DMS153 treated with DMSO at 0.1 percent for 48 hours (cell line): ENCODE results near the gene KMT2D.

Source experiments
- DNase-seq: peaks from one replicate; lab custom pipeline; 2025; ENCODE audit not compliant: unreplicated experiment; lab: John Stamatoyannopoulos, UW

The KMT2D gene

DNA sequence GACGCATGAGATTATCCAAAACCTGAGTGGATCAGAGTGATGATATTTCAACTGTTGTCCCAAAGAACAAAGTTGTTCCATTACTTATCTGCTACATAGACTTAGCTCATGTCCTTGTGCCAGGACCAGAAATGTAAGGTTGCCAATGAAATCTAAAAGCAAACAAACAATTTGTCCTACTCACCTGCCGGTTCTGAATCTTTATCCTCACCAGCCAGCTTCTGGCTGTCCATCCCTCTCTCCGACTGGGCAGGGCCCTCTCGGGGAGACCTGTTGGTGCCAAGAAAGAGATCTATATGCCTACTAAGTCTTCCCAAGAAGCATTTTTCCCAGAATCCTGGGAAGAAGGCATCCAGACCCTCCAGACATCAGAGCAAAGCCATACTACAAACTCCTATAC is 5.5 kb downstream of the KMT2D start:
- no peak for DNase-seq

DNA sequence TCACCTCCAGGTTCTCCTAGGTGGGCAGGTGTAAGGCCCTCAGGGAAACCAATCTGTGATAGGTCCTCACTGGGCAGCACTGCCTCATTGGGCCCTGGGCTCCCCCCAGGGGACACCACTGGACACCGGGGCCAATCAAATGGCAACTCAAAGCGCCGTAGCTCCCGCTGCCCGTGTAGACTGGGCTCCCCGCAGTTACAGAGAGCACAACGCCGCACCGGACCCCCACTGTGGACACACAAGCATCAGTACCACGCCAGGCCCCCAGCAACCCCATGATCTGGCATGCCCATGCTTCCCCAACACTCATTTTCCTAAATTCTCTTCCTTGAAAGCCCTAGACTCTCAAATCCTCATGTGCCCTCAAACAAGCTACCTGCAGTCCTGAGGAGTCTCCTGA is 6.1 kb downstream of the KMT2D start:
- DNase-seq, result no peak

DNA sequence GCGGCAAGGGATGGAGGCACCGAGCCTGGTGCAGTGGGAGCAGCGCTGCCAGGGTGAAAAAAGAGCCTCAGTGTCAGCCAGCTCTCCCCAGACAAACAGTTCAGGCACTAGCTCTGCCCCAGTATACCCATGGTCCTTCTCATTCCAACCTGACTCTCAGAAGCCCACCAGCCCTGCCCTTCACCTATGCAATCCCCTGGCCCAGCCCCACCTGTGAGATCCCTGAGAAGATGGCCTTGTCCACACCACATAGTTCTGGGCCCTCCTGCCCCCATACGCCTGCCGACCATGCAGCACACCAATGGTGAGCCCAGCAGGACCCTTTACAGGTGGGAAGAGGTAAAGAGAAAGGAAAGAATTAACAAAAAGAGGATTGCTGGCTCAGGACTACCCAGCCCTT is 6.5 kb downstream of the KMT2D start:
- DNase-seq, result no peak

DNA sequence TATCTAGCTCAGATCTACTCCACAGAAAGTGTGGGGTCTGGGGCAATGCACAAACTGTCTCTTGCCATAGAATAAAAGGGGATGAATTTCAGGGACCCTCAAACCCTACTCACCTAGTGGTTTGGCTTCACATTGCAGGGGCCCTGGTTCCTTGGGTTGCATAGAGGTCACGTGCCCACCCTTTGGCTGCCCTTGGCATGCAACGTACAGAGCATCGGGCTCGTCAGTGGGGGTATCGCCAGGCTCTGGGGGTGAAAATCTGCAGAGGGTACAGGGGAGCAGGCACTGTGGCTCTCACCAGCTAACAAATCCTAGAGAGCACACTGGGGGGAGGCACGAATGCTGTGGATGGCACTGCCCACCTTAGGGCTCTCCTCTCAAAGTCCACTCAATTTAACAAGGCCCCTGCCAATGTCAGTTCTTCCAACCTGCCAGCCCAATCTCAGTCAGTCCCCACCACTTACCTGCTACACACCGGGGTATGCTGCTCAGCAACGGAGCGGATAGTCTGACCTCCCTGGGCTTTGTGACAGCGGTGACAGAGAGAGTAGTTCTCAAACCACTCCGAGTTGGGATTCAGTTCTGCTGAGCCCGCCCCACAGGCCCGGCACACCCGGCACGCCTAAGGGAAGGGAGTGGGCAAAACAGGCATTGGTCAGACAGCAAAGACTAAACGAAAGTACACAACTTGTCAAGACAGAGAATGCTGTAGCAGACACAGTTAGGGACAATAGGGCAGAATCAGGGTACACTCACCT is 8.0 kb downstream of the KMT2D start:
- DNase-seq, result no peak

DNA sequence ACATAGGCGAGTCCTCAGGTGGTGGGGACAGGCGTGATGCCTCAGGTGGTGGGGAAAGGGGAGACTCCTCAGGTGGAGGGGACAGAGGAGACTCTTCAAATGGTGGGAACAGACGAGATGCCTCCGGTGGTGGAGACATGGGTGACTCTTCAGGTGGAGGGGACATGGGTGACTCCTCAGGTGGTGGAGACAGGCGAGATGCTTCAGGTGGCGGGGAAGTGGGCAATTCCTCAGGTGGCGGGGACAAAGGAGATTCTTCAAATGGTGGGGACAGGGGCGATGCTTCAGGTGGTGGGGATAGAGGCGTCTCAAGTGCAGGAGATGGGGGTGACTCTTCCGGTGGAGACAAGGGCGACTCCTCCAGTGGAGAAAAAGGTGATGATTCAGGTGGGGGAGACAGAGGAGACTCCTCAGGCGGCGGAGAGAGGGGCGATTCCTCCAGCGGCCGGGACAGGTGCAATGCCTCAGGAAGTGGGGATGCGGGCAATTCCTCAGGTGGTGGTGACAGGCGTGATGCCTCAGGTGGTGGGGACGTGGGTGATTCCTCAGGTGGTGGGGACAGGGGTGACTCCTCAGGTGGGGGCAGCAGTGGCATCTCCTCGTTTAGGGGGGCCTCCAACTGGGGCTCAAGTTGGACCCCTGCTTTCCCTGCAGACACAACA is 8.7 kb downstream of the KMT2D start:
- no peak for DNase-seq

DNA sequence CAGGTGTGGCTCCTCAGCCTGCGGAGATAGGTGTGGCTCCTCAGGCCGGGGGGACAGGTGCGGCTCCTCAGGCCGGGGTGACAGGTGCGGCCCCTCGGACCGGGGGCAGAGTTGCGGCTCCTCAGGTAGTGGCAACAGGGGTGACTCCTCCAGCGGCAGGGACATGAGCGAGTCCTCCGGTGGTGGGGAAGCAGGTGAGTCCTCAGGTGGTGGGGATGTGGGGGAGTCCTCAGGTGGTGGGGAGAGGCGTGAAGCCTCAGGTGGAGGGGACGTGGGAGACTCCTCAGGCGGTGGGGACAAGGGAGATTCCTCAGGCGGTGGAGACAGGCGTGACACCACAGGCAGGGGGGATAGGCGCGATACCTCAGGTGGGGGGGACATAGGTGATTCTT is 9.2 kb downstream of the KMT2D start:
- no peak for DNase-seq

DNA sequence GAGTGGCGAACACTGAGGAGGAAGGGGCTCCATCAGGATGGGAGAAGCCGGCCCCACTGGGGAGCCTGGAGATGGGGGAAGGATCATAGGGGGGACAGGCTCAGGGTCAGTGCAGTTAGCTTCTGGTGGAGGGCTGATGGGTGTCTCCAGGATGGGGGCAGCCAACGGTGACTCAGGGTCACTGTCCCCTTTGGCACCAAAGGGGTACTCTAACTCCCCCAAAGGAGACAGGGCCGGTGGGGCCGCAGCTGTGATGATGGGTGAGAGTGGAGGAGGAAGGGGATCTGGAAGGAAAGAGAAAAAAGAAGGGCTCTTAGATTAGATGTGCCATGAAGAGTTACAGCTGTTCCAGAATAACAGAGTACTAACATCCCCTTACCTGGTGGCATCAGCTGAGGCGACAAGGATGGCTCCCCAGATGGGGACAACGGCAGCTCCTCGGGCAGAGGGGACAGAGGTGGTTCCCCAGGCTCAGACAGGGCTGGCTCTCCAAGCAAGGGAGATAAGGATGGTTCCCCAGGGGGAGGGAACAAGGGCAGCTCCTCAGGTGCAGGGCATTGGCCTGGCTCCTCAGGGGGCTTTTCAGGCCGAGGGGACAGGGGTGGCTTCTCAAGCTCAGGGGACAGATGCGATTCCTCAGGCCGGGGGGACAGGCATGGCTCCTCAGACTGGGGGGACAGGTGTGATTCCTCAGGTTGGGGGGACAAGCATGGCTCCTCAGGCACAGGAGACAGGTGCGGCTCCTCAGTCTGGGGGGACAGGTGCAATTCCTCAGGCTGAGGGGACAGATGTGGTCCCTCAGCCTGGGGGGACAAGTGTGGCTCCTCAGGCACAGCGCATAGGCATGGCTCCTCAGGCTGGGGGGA is 9.9 kb downstream of the KMT2D start:
- DNase-seq, result no peak

DNA sequence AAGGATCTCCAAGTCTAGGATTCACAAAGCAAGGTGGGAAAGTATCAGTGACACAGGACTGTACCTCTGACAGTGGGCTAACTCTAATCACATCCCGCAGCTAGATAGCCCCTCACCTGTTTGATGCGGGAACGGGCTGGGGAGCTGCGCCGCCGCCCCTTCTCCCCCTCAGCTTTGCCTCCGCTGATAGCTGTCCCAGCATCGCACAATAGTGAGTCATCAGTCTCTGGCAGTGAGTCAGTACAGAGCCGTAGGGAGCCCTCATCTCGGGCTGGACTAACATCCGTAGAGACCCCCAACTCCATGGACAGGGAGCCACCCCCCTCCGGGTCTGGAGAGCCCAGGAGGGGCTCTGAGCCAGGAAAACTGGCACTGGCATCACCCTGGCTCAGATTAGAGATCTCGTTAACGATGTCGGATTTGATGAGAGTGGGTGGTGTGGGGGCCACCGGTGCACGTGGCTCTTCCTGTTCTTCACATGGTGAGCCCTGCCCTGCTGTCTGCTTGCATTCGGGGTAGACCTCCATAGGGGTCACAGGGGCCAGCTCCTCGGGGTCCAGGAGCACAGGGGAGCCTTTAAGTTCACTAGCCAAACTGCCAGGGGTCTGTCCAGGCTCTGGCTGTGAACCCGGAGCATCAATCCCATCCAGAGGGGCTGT is 10.9 kb downstream of the KMT2D start:
- no peak for DNase-seq

DNA sequence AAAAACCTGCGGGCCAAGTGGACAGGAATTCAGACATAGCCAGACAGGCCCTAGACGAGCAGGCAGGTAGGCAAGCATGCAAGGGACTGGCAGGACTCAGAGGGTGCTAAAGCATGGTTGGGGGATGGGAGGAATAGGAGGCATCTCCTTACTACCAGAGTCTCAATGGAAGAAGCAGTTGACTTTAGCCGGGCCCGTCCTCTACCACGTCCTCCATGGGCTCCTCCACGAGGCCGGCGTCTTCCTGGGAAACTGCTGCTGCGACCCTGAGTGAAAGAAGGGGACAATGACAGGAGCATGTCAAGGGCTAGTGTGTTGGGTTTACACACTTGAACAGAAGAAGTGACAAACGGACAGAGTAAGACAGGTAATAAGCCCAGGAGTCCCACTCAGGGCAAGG is 11.6 kb downstream of the KMT2D start:
- DNase-seq, result no peak

DNA sequence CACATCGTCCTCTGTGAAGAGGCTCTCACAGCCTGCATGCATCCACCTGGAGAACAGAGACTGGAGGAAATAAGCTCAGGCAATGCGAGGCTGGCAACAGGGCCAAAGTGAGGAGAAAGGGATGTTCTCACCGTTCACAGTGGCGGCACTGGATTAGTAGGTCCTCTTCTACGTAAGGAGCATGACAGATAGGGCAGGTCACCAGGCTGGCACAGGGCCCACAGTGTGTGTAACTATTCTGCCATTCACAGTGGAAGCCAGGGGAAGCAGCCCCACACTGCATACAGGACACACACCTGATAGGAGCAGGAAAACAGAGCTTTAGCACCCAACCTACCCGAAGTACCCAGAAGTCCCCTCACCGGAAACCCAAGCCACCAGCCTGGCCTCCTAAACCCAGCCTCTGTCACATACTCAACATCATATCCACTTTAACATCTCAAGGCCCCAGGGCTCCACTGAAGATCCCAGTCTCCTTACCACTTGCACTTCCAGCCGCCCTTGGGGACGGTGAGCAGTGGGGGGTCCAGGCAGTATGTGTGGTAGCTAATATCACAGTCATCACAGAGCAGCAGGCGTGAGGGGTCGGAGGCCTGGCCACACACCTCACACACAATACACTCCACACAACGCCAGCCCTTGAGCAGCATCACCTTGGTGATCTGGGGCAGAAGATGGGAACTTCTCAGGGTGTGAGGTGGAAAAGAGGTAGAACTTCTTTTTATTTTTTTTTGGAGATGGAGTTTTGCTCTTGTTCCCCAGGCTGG is 14.3 kb downstream of the KMT2D start:
- DNase-seq, result no peak

DNA sequence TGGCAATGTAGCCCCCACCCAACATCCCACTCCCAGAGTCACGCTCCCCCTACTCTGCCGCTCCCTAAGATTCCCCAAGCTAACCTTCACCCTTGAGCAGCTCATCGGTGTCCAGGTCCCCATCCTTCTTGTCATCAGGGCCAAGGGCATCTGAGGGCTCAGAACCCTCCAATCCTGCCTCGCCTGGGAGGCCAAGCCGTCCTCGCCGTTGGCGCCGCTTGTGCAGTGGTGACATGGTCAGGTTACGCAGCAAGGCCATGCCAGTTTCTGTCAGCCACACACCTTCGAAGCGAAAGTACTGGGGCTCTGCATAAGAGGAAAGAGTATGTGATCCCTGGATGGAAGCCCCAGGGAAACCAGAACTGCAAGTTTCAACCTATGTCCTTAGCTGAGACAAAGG is 15.9 kb downstream of the KMT2D start:
- no peak for DNase-seq

DNA sequence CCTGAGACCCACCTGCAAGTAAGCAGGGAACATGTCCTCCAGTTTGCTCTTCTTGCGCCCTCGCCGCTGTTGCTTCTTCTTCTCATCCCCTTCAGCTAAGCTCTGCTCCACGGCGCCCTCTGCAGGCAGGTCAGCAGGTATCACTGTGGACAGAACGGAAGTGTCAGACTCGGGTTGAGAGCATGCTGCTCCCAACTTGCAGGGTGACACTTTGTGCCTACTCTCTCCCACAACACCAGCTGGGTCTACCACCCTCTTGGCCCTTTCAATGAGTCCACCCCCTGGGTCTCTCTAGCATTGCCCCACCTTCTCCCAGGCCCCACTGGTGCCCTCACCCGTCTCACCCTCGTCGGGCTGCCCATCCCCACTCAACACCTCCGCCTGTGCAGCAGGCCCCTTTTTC is 16.7 kb downstream of the KMT2D start:
- peak; percentile 8 for DNase-seq

DNA sequence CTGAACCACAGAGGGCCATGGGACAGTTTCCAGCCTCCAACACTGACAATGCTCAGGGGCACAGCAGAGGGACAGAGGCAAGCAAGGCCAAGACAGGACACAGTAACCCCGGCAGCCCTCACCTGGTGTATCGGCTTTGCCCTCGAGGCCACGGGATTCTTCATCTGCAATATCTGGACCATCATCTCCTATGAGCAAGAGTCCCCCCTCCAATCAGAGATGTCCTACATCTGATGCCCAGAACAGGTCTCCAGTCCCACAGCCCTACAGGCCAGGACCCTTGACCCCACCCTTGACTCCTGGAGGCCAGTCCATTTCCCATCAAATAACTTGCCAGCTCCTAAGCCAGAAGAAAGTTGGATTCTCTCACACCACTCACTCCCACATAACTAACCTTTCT is 17.4 kb downstream of the KMT2D start:
- DNase-seq, result no peak

DNA sequence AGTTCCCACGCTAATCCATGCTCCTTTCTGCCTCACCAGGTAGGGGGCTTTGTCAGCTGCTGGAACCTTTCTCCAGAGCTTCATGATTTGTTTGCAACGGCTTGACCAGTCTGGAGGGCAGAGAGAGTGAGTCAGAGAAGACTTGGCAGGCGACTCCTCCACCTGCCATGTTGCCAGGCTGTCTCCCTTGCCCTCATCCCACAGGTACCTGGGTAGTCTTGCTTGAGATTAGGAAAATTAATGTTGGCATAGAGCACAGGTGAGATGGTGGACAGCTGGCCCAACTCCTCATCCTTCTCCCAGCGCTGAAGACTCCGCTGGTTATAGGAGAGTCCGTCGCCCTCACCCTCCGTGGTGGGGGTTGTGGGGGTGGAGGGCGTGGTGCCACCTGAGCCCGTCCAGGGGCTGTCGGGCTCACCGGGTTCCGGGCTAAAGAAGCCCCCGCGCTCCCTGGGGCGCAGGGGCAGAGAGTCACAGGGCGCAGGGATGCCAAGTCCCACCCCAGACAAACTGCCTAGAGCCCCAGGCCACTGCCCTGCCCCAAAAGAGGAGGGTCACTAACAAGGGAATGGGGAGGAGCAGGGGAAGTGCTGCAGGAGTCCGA is 18.6 kb downstream of the KMT2D start:
- DNase-seq, result no peak

DNA sequence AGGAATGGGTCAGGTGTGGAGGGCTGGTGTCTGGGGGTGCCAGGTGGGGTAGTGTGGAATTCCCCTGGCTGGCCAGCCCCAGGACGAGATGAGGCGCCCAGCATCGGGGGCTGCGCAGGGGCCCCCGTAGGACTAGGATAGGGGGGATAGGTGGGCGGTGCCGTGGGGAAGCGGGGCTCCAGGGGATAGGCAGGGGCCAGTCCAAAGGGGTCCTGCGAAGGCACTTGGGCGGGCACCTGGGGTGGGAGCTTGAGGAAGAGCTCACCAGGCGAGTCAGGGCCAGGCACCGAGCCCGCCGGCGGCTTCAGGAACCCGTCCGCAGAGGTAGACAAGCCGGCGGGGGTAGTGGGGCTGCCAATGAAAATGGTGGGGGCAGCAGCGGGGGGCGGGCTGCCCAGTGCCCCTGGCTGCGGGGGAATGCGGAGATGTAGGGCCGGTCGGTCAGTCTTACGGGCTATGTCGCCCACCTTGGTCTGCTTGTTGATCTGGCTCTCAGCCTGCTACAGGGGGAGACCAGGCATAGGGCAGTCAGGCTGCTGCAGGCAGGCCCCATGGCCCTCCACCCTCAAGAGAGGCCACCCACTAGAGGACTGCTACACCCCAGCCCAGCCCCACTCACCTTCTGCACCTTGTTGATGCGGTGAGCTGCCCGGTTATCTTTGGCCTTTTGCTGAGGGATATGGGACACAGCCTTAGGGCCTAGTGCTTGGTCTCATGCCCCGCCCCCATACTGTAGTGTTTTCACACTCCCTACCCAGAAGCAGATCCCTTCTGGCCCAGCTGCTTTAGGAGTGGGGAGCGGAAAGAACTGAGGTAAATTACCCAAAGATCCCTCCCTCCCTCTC is 19.3 kb downstream of the KMT2D start:
- DNase-seq, result no peak

DNA sequence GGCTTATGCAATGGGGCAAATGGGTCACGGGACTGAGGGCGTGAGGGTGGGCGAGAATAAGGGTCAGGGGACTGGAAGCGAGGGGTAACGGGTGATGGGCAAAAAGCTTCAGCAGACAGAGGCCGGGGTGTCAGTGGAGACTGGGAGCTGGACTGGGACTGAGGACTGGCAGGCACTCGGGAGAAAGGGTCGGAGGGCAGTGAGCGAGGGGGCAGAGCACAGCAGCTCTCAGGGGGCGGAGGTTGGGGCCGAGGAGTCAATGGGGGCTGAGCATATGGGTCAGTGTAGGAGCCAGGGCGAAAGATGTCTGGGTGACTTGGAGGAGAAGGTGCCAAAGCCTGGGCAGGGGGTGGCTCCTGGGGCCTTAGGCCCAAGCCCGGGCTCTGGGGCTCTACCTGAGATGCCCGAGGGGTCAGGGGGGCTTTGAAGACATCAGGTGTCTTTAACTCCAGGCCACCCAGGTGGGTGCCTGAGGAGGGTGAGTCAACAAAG is 20.2 kb downstream of the KMT2D start:
- DNase-seq, result no peak

DNA sequence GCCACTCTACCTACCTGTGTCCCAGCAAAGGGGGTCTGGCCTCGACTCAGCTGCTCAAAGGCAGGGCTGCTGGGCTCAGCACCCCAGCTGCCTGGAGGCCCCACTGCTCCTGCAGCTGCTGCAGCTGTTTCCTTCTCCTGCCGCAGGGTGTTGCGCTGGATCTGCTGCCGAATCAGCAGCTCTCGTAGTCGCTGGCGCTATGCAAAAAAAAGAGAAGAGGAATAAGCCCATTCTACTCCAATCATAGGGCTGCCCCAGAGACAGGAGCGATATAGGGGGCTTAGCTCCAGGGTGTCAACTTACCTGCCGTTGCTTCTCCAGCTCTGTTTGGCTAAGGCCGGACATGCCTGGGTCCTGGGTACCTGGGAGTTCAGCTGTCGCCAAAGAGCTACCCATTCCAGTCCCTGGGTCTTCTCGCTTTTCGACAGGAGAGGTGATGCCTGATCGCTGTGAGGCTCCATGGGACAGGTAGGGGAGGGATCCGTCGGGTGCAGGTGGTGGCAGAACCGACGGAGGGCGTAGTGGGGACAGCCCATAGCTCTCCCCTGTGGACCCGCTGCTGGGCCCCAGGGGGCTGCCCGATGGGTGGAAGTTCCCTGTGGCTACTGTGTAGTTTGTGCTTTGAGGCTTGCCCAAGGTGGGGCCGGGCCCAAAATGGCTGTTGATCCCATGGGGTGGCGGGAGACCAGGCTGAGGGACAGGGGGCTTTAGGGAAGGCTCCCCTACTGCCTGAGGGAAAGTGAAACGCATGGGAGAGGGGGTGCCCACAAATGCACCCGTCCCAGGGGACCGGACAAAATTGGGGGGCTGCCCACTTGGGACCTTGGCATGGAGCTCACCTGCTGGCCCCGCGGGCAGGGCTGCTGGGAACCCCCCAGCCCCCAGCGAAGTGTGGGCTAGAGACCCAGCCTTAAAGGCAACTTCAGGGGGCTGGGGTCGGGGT is 20.9 kb downstream of the KMT2D start:
- DNase-seq, result no peak

DNA sequence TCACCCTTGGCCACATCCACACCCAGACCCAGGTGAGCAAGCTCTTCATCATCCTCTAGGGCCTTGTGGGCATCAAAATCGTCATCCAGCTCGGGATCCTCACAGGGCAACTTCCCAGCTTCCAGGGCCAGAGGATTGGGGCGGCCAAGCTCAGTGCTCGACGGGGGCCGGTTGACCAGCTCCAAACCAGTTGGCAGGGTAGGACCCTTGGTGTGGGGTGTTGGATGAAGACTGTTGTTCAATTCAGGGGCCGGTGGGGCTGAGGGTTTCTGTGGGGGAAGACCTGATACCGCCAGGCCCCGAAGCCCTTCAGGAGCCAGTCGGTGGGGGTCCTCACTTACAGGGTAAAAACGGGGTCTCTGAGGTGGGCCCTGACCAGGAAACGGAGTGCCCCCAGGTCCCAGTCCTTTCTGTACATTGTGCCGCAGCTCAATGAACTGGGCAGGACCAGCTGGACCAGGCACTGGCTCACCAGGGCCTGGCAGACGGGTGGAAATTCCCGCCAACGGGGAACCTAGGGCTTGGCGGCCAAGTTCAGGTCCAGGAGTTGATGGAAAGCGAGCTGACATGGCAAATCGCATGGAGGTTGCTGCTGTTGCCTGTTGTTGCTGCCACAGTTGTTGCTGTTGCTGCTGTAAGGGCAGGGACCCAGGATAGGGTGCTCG is 22.2 kb downstream of the KMT2D start:
- DNase-seq, result no peak
